ENCODE data around the gene RNF6. TPM values are rescaled to one million over a fixed set of nuclear protein-coding genes. Genes with fewer than 3 reads are reported as not detected.

RNF6 gene
- total RNA-seq, 1 donor from 2014 or later = 25.5 TPM

GRCh38 chr13:26257049-26257448, 34.9 kb upstream of the RNF6 start:
- Mint-ChIP-seq H3K27ac (ENCODE audit: unreplicated experiment) (no peak overlapping the region), H3K36me3 (ENCODE audit: low read depth) (no peaks in the 10 kb centered on the region), H3K27me3 (ENCODE audit: low read depth) (no peaks in the 10 kb centered on the region), H3K9me3 (no peaks in the 10 kb centered on the region), H3K4me3 (peak overlapping the region; percentile 58), H3K4me1 (peaks cover 49% of the 10 kb centered on the region)
- no peak for TF ChIP-seq CTCF (conservative IDR thresholded peaks at IDR 0.05)
- DNase-seq (ENCODE audit: low read depth, low spot score) = no peak

- no peak for DNase-seq (ENCODE audit: low read depth, low spot score)
- peak; percentile 56 for TF ChIP-seq CTCF (conservative IDR thresholded peaks at IDR 0.05)
- Mint-ChIP-seq H3K9me3 (no peaks in the 10 kb centered on the region), H3K36me3 (ENCODE audit: low read depth) (no peaks in the 10 kb centered on the region), H3K4me3 (peak overlapping the region; percentile 96), H3K27ac (ENCODE audit: unreplicated experiment) (no peak overlapping the region), H3K4me1 (peaks cover 48% of the 10 kb centered on the region), H3K27me3 (ENCODE audit: low read depth) (peaks cover 7% of the 10 kb centered on the region)
Measured at GRCh38 chr13:26255691-26256277, 33.7 kb upstream of the RNF6 start.

GRCh38 chr13:26255115-26255514, 33.0 kb upstream of the RNF6 start:
- H3K4me1 Mint-ChIP-seq = peaks cover 42% of the 10 kb centered on the region
- DNase-seq (ENCODE audit: low read depth, low spot score) = no peak
- H3K4me3 Mint-ChIP-seq = peak overlapping the region; percentile 96
- H3K9me3 Mint-ChIP-seq = no peaks in the 10 kb centered on the region
- peaks cover 9% of the 10 kb centered on the region for H3K27me3 Mint-ChIP-seq (ENCODE audit: low read depth)
- H3K27ac Mint-ChIP-seq (ENCODE audit: unreplicated experiment) = peak overlapping the region; percentile 96
- no peak for TF ChIP-seq CTCF (conservative IDR thresholded peaks at IDR 0.05)
- no peaks in the 10 kb centered on the region for H3K36me3 Mint-ChIP-seq (ENCODE audit: low read depth)

- Mint-ChIP-seq H3K4me3 (peak overlapping the region; percentile 96), H3K27me3 (ENCODE audit: low read depth) (peaks cover 9% of the 10 kb centered on the region), H3K27ac (ENCODE audit: unreplicated experiment) (peak overlapping the region; percentile 96), H3K9me3 (no peaks in the 10 kb centered on the region), H3K36me3 (ENCODE audit: low read depth) (no peaks in the 10 kb centered on the region), H3K4me1 (peaks cover 37% of the 10 kb centered on the region)
- TF ChIP-seq CTCF (conservative IDR thresholded peaks at IDR 0.05) = peak; percentile 26
- peak; percentile 23 for DNase-seq (ENCODE audit: low read depth, low spot score)
Measured at GRCh38 chr13:26254583-26255111, 32.5 kb upstream of the RNF6 start.

DNA sequence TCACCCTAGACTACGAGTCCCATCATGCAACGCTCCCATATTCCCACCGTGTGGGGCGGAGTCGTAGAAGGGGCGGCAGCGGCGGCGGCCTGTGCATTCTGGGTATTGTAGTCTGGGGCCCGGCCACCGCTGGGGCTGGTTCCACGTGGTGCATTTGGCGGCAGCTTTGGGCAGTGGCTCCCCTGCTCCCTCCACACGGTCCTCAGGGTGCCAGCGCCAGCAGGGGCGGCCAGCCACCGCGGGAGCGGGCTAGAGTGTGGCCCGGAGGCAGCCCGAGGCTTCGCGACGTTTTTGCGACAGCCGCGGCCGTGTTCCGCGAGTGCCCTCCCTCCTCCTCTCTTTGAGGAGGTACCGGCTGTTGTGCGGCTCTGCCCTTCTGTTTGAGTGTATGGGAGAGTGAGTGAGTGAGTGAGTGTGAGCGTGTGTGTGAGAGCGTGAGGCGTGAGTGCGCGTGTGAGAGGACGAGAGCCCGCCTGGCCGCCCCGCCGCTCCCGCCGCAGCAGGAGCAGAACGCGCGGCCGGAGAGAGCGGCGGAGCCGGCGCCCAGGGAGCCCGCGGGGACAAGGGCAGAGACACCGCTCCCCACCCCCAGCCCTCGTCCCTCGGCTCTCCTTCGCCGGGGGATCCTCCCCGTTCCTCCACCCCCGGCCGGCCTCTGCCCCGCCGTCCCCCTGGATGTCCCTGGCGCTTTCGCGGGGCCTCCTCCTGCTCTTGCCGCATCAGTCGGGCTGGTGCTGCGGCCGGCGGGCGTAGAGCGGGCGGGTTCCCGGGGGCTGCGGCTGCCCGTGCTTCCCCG, 31.9 kb upstream of the RNF6 start, which contains the start of gene CDK8:
CDK8 (plus strand) TSS at position 343 of the 796 bp plus-strand sequence. CDS start 513 bp downstream, outside the sequence.
- DNase-seq (ENCODE audit: low read depth, low spot score) = peak; percentile 82
- peak within 1 kb of the TSS; percentile 96 for H3K27ac Mint-ChIP-seq (ENCODE audit: unreplicated experiment)
- no peak for TF ChIP-seq CTCF (conservative IDR thresholded peaks at IDR 0.05)
- peak within 1 kb of the TSS; percentile 96 for H3K4me3 Mint-ChIP-seq
- H3K9me3 Mint-ChIP-seq = no peaks in the 10 kb centered on the region
- H3K36me3 Mint-ChIP-seq (ENCODE audit: low read depth) = no peaks in the 10 kb centered on the region
- peaks cover 35% of the 10 kb centered on the region for H3K4me1 Mint-ChIP-seq
- H3K27me3 Mint-ChIP-seq (ENCODE audit: low read depth) = peaks cover 9% of the 10 kb centered on the region
